HG02938 (cell line): Measurements from ENCODE around the gene MUC5B.
"Not testable (repeated sequence)": the region's sequence is repeated elsewhere in the genome, so short reads cannot be mapped to it uniquely, and the experiment has no call there.

ENCODE experiments used
- ATAC-seq: cut with Tn5 transposase; IDR thresholded peaks from one replicate; pipeline ENCODE4 v1.9.1; 2021; ENCODE audit warnings: mild to moderate bottlenecking, moderate library complexity; ENCODE audit not compliant: unreplicated experiment

The MUC5B gene

GRCh38 chr11:1222491-1223345 is at the start of gene MUC5B:
MUC5B (plus strand) TSS chr11:1223066; CDS start chr11:1223124, 58 bp downstream.
- ATAC-seq, result no peak

- not testable (repeated sequence) for ATAC-seq
Observed at GRCh38 chr11:1173396-1173795, 49.5 kb upstream of the MUC5B start.

- ATAC-seq, result no peak
Observed at GRCh38 chr11:1174441-1175370, 48.2 kb upstream of the MUC5B start.

GRCh38 chr11:1175461-1176223 is 47.2 kb upstream of the MUC5B start:
- no peak for ATAC-seq

GRCh38 chr11:1176224-1177019 is 46.4 kb upstream of the MUC5B start:
- ATAC-seq, result no peak

GRCh38 chr11:1177020-1177770 is 45.7 kb upstream of the MUC5B start:
- ATAC-seq, result no peak

GRCh38 chr11:1177771-1178090 is 45.1 kb upstream of the MUC5B start:
- no peak for ATAC-seq

GRCh38 chr11:1178201-1178885 is 44.5 kb upstream of the MUC5B start:
- no peak for ATAC-seq

GRCh38 chr11:1178906-1179305 is 44.0 kb upstream of the MUC5B start:
- ATAC-seq, result no peak

GRCh38 chr11:1179641-1180040 is 43.2 kb upstream of the MUC5B start:
- no peak for ATAC-seq

GRCh38 chr11:1180171-1180570 is 42.7 kb upstream of the MUC5B start:
- ATAC-seq, result no peak

GRCh38 chr11:1180947-1181391 is 41.9 kb upstream of the MUC5B start:
- no peak for ATAC-seq

- ATAC-seq, result no peak
Observed at GRCh38 chr11:1181420-1181819, 41.4 kb upstream of the MUC5B start.

GRCh38 chr11:1181853-1182535 is 40.9 kb upstream of the MUC5B start:
- no peak for ATAC-seq

- not testable (repeated sequence) for ATAC-seq
Observed at GRCh38 chr11:1184139-1184538, 38.7 kb upstream of the MUC5B start.

- ATAC-seq, result not testable (repeated sequence)
Observed at GRCh38 chr11:1188451-1189130, 34.3 kb upstream of the MUC5B start.

- not testable (repeated sequence) for ATAC-seq
Observed at GRCh38 chr11:1189816-1190215, 33.0 kb upstream of the MUC5B start.
